ENCODE data around the gene SVBP.

Gene SVBP

DNA sequence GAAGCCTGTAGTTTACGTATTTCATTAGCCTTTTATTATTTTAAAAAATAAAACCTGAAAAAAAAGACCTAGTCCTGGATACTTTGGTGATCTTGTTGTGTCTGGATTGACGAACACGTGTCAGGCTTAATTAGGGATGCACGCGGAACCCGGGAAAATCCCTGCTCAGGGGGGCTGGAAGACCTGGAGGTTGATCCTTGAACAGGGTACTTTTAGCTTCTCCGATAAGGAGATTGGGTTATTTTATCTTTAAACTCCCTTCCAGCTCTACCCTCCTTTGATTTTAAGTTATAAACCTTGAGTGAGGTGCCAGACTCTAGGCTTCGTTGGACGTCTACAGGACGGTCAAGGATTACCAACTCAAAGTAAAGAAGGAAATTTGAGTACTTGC, 28.7 kb upstream of the SVBP start:
- no peaks in the 10 kb centered on the region for H3K9me3 ChIP-seq (ENCODE audit: control insufficient read depth, low read length)
- no peak overlapping the region for H3K18ac ChIP-seq (ENCODE audit: low read depth in 1 of 2, low read length in 2 of 2)

DNA sequence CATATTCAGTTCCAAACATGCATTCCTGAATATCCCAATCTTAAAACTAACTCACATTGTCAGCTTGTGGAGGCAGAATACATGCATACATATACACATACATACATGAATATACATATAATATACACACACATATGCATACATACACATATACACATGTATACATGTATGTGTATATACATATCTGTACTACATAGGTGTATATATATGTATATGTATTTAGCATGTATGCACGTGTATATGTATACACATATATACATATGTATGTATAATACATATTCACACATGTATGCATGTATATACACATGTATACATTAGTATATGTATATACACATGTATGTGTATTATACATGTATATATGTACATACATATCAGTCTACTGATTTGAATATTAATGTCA, 28.0 kb upstream of the SVBP start:
- no peak overlapping the region for H3K4ac ChIP-seq (ENCODE audit: low read depth in 1 of 2, low read length in 2 of 2)

More for the DNA sequence above, 28.7 kb upstream of the SVBP start:
- Histone ChIP-seq H2AK5ac (ENCODE audit: low read length, severe bottlenecking) (no peak overlapping the region), H3K27me3 (ENCODE audit: control insufficient read depth in 1 of 2, insufficient read depth in 1 of 2, low read length in 2 of 2) (no peaks in the 10 kb centered on the region), H4K91ac (ENCODE audit: low read length) (no peak overlapping the region), H2BK15ac (ENCODE audit: low read depth, poor library complexity, severe bottlenecking) (no peak overlapping the region), H3K4me3 (ENCODE audit: insufficient read depth in 1 of 2, low read depth in 1 of 2, low read length in 2 of 2) (peak overlapping the region; percentile 45 to 95), H2BK5ac (ENCODE audit: low read depth, low read length, poor library complexity, severe bottlenecking) (no peak overlapping the region), H4K8ac (ENCODE audit: low read length) (no peak overlapping the region), H2BK12ac (ENCODE audit: low read length in 2 of 2) (no peak overlapping the region), H3K4ac (ENCODE audit: low read depth in 1 of 2, low read length in 2 of 2) (peak overlapping the region in 1 of 2 experiments; percentile 48), H3K36me3 (ENCODE audit: control insufficient read depth in 1 of 2, insufficient read depth in 2 of 2, low read depth in 1 of 2, low read length in 2 of 2) (peaks cover 11 to 48% of the 10 kb centered on the region in 2 experiments), H2BK120ac (ENCODE audit: low read depth, low read length) (no peak overlapping the region), H3K4me2 (ENCODE audit: low read length, poor library complexity, severe bottlenecking) (peak overlapping the region; percentile 93), H3K4me1 (ENCODE audit: control insufficient read depth, insufficient read depth, low read depth, low read length) (peaks cover 3% of the 10 kb centered on the region), H3K9ac (ENCODE audit: low read length) (peak overlapping the region; percentile 79), H2AFZ (ENCODE audit: low read depth, low read length) (no peak overlapping the region), H3K14ac (ENCODE audit: low read length in 2 of 2) (no peak overlapping the region), H3K79me1 (replicated peaks; ENCODE audit: low read length, poor library complexity, severe bottlenecking) (peaks cover 29% of the 10 kb centered on the region), H3K27ac (ENCODE audit: low read length, poor library complexity, severe bottlenecking) (no peak overlapping the region), H3K23ac (ENCODE audit: low read length in 2 of 2) (no peak overlapping the region)
- no peak for DNase-seq
- 14% methylated on average over 8 of the region's 10 CpGs for WGBS

DNA sequence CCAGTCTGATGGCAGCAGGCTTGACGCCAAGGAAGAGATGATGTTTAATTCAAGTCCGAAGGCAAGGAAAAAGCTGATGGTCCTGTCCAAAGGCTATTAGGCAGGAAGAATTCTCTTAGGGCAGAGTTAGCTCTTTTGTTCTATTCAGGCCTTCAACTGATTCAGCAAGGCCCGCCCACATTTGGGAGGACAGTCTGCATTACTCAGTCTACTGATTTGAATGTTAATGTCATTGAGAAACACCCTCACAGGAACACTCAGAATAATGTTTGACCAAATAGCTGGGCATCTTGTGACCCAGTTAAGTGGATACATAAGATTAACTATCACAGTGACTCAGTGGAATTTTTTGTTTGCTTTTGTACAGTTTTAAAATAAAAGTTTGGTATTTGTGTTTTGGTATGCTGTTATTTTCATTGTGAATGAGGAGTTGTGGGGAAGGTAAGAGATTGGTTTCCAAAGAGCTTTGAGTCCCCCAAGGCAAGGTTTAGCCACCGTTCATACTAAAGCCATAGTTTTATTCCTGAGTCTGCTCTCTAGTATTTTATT, 27.5 kb upstream of the SVBP start:
- DNase-seq: peak; percentile 48
- peak overlapping the region; percentile 4 for H3K27ac ChIP-seq (ENCODE audit: low read length, poor library complexity, severe bottlenecking)
- H3K9me3 ChIP-seq (ENCODE audit: control insufficient read depth, low read length): no peaks in the 10 kb centered on the region
- H2BK120ac ChIP-seq (ENCODE audit: low read depth, low read length): no peak overlapping the region
- peaks cover 9 to 40% of the 10 kb centered on the region in 2 experiments for H3K36me3 ChIP-seq (ENCODE audit: control insufficient read depth in 1 of 2, insufficient read depth in 2 of 2, low read depth in 1 of 2, low read length in 2 of 2)
- H4K8ac ChIP-seq (ENCODE audit: low read length): no peak overlapping the region
- H3K4me1 ChIP-seq (ENCODE audit: control insufficient read depth, insufficient read depth, low read depth, low read length): peaks cover 3% of the 10 kb centered on the region
- no peak overlapping the region for H3K4ac ChIP-seq (ENCODE audit: low read depth in 1 of 2, low read length in 2 of 2)
- peak overlapping the region; percentile 60 for H3K9ac ChIP-seq (ENCODE audit: low read length)
- H2BK5ac ChIP-seq (ENCODE audit: low read depth, low read length, poor library complexity, severe bottlenecking): no peak overlapping the region
- H3K18ac ChIP-seq (ENCODE audit: low read depth in 1 of 2, low read length in 2 of 2): no peak overlapping the region
- no peaks in the 10 kb centered on the region for H3K27me3 ChIP-seq (ENCODE audit: control insufficient read depth in 1 of 2, insufficient read depth in 1 of 2, low read length in 2 of 2)
- H3K79me1 ChIP-seq (replicated peaks; ENCODE audit: low read length, poor library complexity, severe bottlenecking): peaks cover 21% of the 10 kb centered on the region
- no peak overlapping the region for H2AK5ac ChIP-seq (ENCODE audit: low read length, severe bottlenecking)
- no peak overlapping the region for H2BK12ac ChIP-seq (ENCODE audit: low read length in 2 of 2)
- no peak overlapping the region for H3K4me2 ChIP-seq (ENCODE audit: low read length, poor library complexity, severe bottlenecking)
- WGBS: 99% methylated on average over 3 of the region's 4 CpGs
- H4K91ac ChIP-seq (ENCODE audit: low read length): no peak overlapping the region
- H3K4me3 ChIP-seq (ENCODE audit: insufficient read depth in 1 of 2, low read depth in 1 of 2, low read length in 2 of 2): no peak overlapping the region
- H2BK15ac ChIP-seq (ENCODE audit: low read depth, poor library complexity, severe bottlenecking): no peak overlapping the region
- H3K23ac ChIP-seq (ENCODE audit: low read length in 2 of 2): no peak overlapping the region
- H2AFZ ChIP-seq (ENCODE audit: low read depth, low read length): no peak overlapping the region
- H3K14ac ChIP-seq (ENCODE audit: low read length in 2 of 2): no peak overlapping the region

More for the DNA sequence above, 28.0 kb upstream of the SVBP start:
- Histone ChIP-seq H3K36me3 (ENCODE audit: control insufficient read depth in 1 of 2, insufficient read depth in 2 of 2, low read depth in 1 of 2, low read length in 2 of 2) (peaks cover 9 to 45% of the 10 kb centered on the region in 2 experiments), H4K8ac (ENCODE audit: low read length) (no peak overlapping the region), H3K14ac (ENCODE audit: low read length in 2 of 2) (no peak overlapping the region), H3K4me2 (ENCODE audit: low read length, poor library complexity, severe bottlenecking) (no peak overlapping the region), H4K91ac (ENCODE audit: low read length) (no peak overlapping the region), H2BK120ac (ENCODE audit: low read depth, low read length) (no peak overlapping the region), H3K4me3 (ENCODE audit: insufficient read depth in 1 of 2, low read depth in 1 of 2, low read length in 2 of 2) (peak overlapping the region in 1 of 2 experiments; percentile 95), H3K9ac (ENCODE audit: low read length) (peak overlapping the region; percentile 60), H3K79me1 (replicated peaks; ENCODE audit: low read length, poor library complexity, severe bottlenecking) (peaks cover 26% of the 10 kb centered on the region), H2AK5ac (ENCODE audit: low read length, severe bottlenecking) (no peak overlapping the region), H3K27ac (ENCODE audit: low read length, poor library complexity, severe bottlenecking) (no peak overlapping the region), H2BK12ac (ENCODE audit: low read length in 2 of 2) (no peak overlapping the region), H3K9me3 (ENCODE audit: control insufficient read depth, low read length) (no peaks in the 10 kb centered on the region), H3K4me1 (ENCODE audit: control insufficient read depth, insufficient read depth, low read depth, low read length) (peaks cover 3% of the 10 kb centered on the region), H2BK15ac (ENCODE audit: low read depth, poor library complexity, severe bottlenecking) (no peak overlapping the region), H3K18ac (ENCODE audit: low read depth in 1 of 2, low read length in 2 of 2) (no peak overlapping the region), H2BK5ac (ENCODE audit: low read depth, low read length, poor library complexity, severe bottlenecking) (no peak overlapping the region), H2AFZ (ENCODE audit: low read depth, low read length) (no peak overlapping the region), H3K23ac (ENCODE audit: low read length in 2 of 2) (no peak overlapping the region), H3K27me3 (ENCODE audit: control insufficient read depth in 1 of 2, insufficient read depth in 1 of 2, low read length in 2 of 2) (no peaks in the 10 kb centered on the region)
- no peak for DNase-seq
- WGBS: no CpG with 5 or more reads among the region's 1 CpG

DNA sequence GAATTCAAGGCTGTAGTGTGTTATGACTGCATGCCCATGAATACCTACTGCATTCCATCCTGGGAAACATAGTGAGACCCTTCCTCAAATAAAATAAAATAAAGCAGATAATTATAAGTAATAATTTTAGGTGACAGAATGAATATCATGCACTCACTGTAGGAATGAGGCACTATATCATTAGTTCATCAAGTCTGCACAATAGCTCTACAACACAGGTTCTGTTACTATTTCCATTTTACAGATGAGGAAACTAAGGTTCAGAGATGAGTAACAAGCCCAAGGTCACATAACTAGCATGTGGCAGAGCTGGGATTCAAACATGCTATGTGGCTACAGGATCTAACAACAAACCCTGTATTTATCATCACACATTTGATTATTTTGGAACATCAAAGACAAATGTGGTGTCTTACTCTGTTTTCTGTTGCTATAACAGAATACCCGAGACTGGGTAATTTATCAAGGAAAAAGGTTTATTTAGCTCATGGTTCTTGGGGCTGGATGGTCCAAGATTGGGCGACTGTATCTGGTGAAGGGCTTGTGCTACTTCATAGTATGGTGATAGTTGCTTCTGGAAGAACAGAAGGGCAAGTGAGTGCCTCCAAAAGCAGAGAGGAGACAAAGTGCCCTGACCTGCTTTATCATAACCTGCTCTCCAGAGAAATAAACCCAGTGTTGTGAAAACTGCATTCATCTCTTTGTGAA, 24.4 kb upstream of the SVBP start:
- no peak overlapping the region for H4K91ac ChIP-seq (ENCODE audit: low read length)
- H3K14ac ChIP-seq (ENCODE audit: low read length in 2 of 2): no peak overlapping the region
- no peaks in the 10 kb centered on the region for H3K4me1 ChIP-seq (ENCODE audit: control insufficient read depth, insufficient read depth, low read depth, low read length)
- H2BK5ac ChIP-seq (ENCODE audit: low read depth, low read length, poor library complexity, severe bottlenecking): no peak overlapping the region
- no peak overlapping the region for H2BK120ac ChIP-seq (ENCODE audit: low read depth, low read length)
- H3K27me3 ChIP-seq (ENCODE audit: control insufficient read depth in 1 of 2, insufficient read depth in 1 of 2, low read length in 2 of 2): no peaks in the 10 kb centered on the region
- WGBS: 52% methylated on average over 2 of the region's 2 CpGs
- H3K23ac ChIP-seq (ENCODE audit: low read length in 2 of 2): no peak overlapping the region
- H3K18ac ChIP-seq (ENCODE audit: low read depth in 1 of 2, low read length in 2 of 2): no peak overlapping the region
- H3K4me2 ChIP-seq (ENCODE audit: low read length, poor library complexity, severe bottlenecking): no peak overlapping the region
- no peak overlapping the region for H2BK15ac ChIP-seq (ENCODE audit: low read depth, poor library complexity, severe bottlenecking)
- no peak overlapping the region for H2AFZ ChIP-seq (ENCODE audit: low read depth, low read length)
- H3K9me3 ChIP-seq (ENCODE audit: control insufficient read depth, low read length): no peaks in the 10 kb centered on the region
- no peak overlapping the region for H3K27ac ChIP-seq (ENCODE audit: low read length, poor library complexity, severe bottlenecking)
- no peak overlapping the region for H2AK5ac ChIP-seq (ENCODE audit: low read length, severe bottlenecking)
- no peak overlapping the region for H3K4ac ChIP-seq (ENCODE audit: low read depth in 1 of 2, low read length in 2 of 2)
- H3K79me1 ChIP-seq (replicated peaks; ENCODE audit: low read length, poor library complexity, severe bottlenecking): peaks cover 3% of the 10 kb centered on the region
- DNase-seq: no peak
- no peak overlapping the region for H3K4me3 ChIP-seq (ENCODE audit: insufficient read depth in 1 of 2, low read depth in 1 of 2, low read length in 2 of 2)
- no peak overlapping the region for H2BK12ac ChIP-seq (ENCODE audit: low read length in 2 of 2)
- H3K36me3 ChIP-seq (ENCODE audit: control insufficient read depth in 1 of 2, insufficient read depth in 2 of 2, low read depth in 1 of 2, low read length in 2 of 2): peaks cover 14 to 54% of the 10 kb centered on the region in 2 experiments
- no peak overlapping the region for H4K8ac ChIP-seq (ENCODE audit: low read length)
- no peak overlapping the region for H3K9ac ChIP-seq (ENCODE audit: low read length)

Measured in mesenchymal stem cell (in vitro differentiated cells and primary cell).